Activated naive CD4-positive, alpha-beta T cell treated with anti-CD3 and anti-CD28 coated beads, Interleukin-2, amount 50 U/mL, for 16 hours (primary cell): ENCODE data around the gene CDKN2B-AS1.

Experiments
- DNase-seq: peaks from one replicate; pipeline ENCODE4 v3.0.0-alpha.2; 2020

Gene CDKN2B-AS1

GRCh38 chr9:22098643-22099332 is 104.2 kb downstream of the CDKN2B-AS1 start:
- DNase-seq: no peak

GRCh38 chr9:22100626-22101025 is 106.0 kb downstream of the CDKN2B-AS1 start:
- no peak for DNase-seq

GRCh38 chr9:22102146-22103053 is 107.8 kb downstream of the CDKN2B-AS1 start:
- DNase-seq: no peak

GRCh38 chr9:22103685-22104575 is 109.3 kb downstream of the CDKN2B-AS1 start:
- no peak for DNase-seq

GRCh38 chr9:22105005-22105722 is 110.6 kb downstream of the CDKN2B-AS1 start:
- DNase-seq: no peak

- DNase-seq: no peak
Measured at GRCh38 chr9:22107202-22108045, 112.8 kb downstream of the CDKN2B-AS1 start.

GRCh38 chr9:22108581-22109370 is 114.2 kb downstream of the CDKN2B-AS1 start:
- DNase-seq: no peak

GRCh38 chr9:22111176-22111953 is 116.8 kb downstream of the CDKN2B-AS1 start:
- DNase-seq: no peak

- no peak for DNase-seq
Measured at GRCh38 chr9:22111954-22112247, 117.3 kb downstream of the CDKN2B-AS1 start.

GRCh38 chr9:22112870-22113821 is 118.6 kb downstream of the CDKN2B-AS1 start:
- no peak for DNase-seq

- DNase-seq: no peak
Measured at GRCh38 chr9:22114956-22115355, 120.4 kb downstream of the CDKN2B-AS1 start.

- DNase-seq: no peak
Measured at GRCh38 chr9:22116758-22117157, 122.2 kb downstream of the CDKN2B-AS1 start.

GRCh38 chr9:22117511-22118384 is 123.2 kb downstream of the CDKN2B-AS1 start:
- no peak for DNase-seq

GRCh38 chr9:22118810-22119521 is 124.4 kb downstream of the CDKN2B-AS1 start:
- no peak for DNase-seq

- no peak for DNase-seq
Measured at GRCh38 chr9:22119522-22120158, 125.0 kb downstream of the CDKN2B-AS1 start.

GRCh38 chr9:22120159-22120549 is 125.6 kb downstream of the CDKN2B-AS1 start:
- no peak for DNase-seq
